ENCODE results near the gene RIN1. TPM values are rescaled to one million over a fixed set of nuclear protein-coding genes. Genes with fewer than 3 reads are reported as not detected.

Gene RIN1
- total and polyA plus RNA-seq, 2 experiments from 2014 or later: 6.2 to 9.5 TPM

- peaks cover 29% of the 10 kb centered on the region for H3K27me3 ChIP-seq
- peaks cover 15% of the 10 kb centered on the region for H3K4me1 ChIP-seq (ENCODE audit: insufficient read depth)
- no peak for TF ChIP-seq EZH2phosphoT487 (IDR thresholded peaks at IDR 0.05; ENCODE audit: low read depth, severe bottlenecking, unreplicated experiment)
- no peak for TF ChIP-seq EZH2 (IDR thresholded peaks at IDR 0.05; ENCODE audit: borderline replicate concordance)
- no peak for TF ChIP-seq CTCF (IDR thresholded peaks at IDR 0.05; ENCODE audit: poor library complexity)
- under 1% methylated on average over 59 of the region's 87 CpGs for WGBS (ENCODE audit: low lambda C conversion rate, missing lambda C conversion rate)
- H2AFZ ChIP-seq: peak within 1 kb of the TSS; percentile 44
- peak; percentile 99 for DNase-seq (ENCODE audit: low spot score)
- H4K20me1 ChIP-seq (ENCODE audit: insufficient read depth, poor library complexity, severe bottlenecking): no peaks in the 10 kb centered on the region
- H3K9me3 ChIP-seq (ENCODE audit: low read depth): no peaks in the 10 kb centered on the region
- H3K27ac ChIP-seq: peak within 1 kb of the TSS; percentile 93
- H3K9me2 ChIP-seq (replicated peaks; ENCODE audit: insufficient read depth): no peaks in the 10 kb centered on the region
- H3K36me3 ChIP-seq (replicated peaks; ENCODE audit: insufficient read depth, low read depth): no peaks in the 10 kb centered on the region
- peak within 1 kb of the TSS; percentile 95 for H3K4me2 ChIP-seq
- H3K79me2 ChIP-seq: peaks cover 35% of the 10 kb centered on the region
- H3K4me3 ChIP-seq: peak within 1 kb of the TSS; percentile 46
Observed at GRCh38 chr11:66288671-66289547, 47.3 kb downstream of the RIN1 start, which contains the start of gene YIF1A. Gene YIF1A, minus strand, starts transcription at chr11:66289143. Its CDS starts 158 bp downstream, at chr11:66288985.

GRCh38 chr11:66287889-66288670, 48.2 kb downstream of the RIN1 start:
- H3K36me3 ChIP-seq (replicated peaks; ENCODE audit: insufficient read depth, low read depth): no peaks in the 10 kb centered on the region

More at GRCh38 chr11:66287889-66288670, 48.2 kb downstream of the RIN1 start:
- no peaks in the 10 kb centered on the region for H3K9me3 ChIP-seq (ENCODE audit: low read depth)
- peak overlapping the region; percentile 93 for H3K27ac ChIP-seq
- no peaks in the 10 kb centered on the region for H3K9me2 ChIP-seq (replicated peaks; ENCODE audit: insufficient read depth)
- H3K4me3 ChIP-seq: peak overlapping the region; percentile 46
- peaks cover 35% of the 10 kb centered on the region for H3K79me2 ChIP-seq
- H3K4me1 ChIP-seq (ENCODE audit: insufficient read depth): peaks cover 15% of the 10 kb centered on the region
- H4K20me1 ChIP-seq (ENCODE audit: insufficient read depth, poor library complexity, severe bottlenecking): no peaks in the 10 kb centered on the region
- DNase-seq (ENCODE audit: low spot score): no peak
- TF ChIP-seq EZH2phosphoT487 (IDR thresholded peaks at IDR 0.05; ENCODE audit: low read depth, severe bottlenecking, unreplicated experiment) (no peak), CTCF (IDR thresholded peaks at IDR 0.05; ENCODE audit: poor library complexity) (no peak), EZH2 (IDR thresholded peaks at IDR 0.05; ENCODE audit: borderline replicate concordance) (no peak)
- WGBS (ENCODE audit: low lambda C conversion rate, missing lambda C conversion rate): 51% methylated on average over 17 of the region's 20 CpGs
- peak overlapping the region; percentile 95 for H3K4me2 ChIP-seq
- peaks cover 21% of the 10 kb centered on the region for H3K27me3 ChIP-seq
- peak overlapping the region; percentile 44 for H2AFZ ChIP-seq

Measured in hepatocyte (in vitro differentiated cells).